GM12892 (cell line): ENCODE results near the gene ALKBH7.

ENCODE experiments used
- DNase-seq: peaks from one replicate; pipeline ENCODE4 v3.0.0; 2011; ENCODE audit not compliant: insufficient read length
- FAIRE-seq: peaks from 2 replicates; lab custom pipeline; 2011; peaks lifted over from hg19 to GRCh38; lab: Jason Lieb, UNC
- POLR2A ChIP-seq: IDR thresholded peaks from 2 replicates; pipeline ENCODE4 v1.6.1; 2011; ENCODE audit warnings: low read depth, low read length, control low read depth
- POLR2AphosphoS5 ChIP-seq: IDR thresholded peaks from 2 replicates; pipeline ENCODE4 v1.6.1; 2011; ENCODE audit warnings: low read depth, low read length, control low read depth
- TAF1 ChIP-seq: IDR thresholded peaks from 2 replicates; pipeline ENCODE4 v1.6.1; 2011; ENCODE audit warnings: low read depth, mild to moderate bottlenecking, control low read depth, low read length, borderline replicate concordance

Gene ALKBH7

DNA sequence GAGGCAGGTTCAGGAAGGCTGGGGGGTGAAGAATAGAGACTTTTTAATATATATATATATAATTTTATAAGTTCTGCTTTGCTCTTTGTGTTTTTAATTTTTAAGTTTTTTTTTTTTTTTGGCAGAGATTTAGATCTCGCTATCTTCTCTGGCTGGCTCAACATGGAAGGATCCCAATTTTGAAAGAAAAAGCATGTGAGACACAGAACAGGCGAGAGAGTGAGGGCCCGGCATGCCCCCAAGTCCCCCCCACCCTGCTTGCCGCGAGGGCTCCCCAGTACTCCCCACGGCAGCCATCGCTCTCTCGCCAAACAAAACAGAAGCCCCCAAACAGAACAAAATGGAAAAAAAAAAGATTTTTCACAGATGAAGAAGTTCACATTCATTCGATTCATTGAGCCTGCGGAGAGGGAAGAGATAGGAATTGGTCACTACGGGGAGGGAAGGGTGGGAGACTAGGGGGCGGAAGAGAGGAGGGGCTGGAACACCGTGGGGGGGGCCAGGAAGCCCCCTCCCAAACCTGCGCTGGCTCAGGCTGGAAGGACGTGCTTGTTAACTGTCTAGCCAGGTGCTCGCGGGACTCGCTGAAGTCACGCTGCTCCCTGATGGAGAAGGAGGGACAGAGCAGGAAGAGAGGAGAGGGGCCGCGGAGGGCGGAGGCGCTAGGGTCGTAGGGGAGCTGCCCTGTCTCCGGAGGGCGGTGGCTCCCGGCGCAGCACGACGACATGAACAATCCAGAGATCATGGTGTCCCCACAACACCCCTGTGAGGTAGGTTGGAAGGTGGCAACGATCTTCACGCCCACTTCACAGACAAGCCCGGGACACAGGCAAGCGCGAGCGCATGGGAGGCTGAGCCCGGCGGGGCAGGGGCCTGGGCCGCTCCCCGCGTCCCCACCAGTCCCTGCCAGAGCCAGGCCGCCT lies 41.4 kb downstream of the ALKBH7 start:
- TF ChIP-seq POLR2AphosphoS5 = peak; percentile 41; the same call in 1 of the 2 replicates
- no peak for TF ChIP-seq TAF1
- no peak for TF ChIP-seq POLR2A
- DNase-seq (no peak), FAIRE-seq (no peak)

DNA sequence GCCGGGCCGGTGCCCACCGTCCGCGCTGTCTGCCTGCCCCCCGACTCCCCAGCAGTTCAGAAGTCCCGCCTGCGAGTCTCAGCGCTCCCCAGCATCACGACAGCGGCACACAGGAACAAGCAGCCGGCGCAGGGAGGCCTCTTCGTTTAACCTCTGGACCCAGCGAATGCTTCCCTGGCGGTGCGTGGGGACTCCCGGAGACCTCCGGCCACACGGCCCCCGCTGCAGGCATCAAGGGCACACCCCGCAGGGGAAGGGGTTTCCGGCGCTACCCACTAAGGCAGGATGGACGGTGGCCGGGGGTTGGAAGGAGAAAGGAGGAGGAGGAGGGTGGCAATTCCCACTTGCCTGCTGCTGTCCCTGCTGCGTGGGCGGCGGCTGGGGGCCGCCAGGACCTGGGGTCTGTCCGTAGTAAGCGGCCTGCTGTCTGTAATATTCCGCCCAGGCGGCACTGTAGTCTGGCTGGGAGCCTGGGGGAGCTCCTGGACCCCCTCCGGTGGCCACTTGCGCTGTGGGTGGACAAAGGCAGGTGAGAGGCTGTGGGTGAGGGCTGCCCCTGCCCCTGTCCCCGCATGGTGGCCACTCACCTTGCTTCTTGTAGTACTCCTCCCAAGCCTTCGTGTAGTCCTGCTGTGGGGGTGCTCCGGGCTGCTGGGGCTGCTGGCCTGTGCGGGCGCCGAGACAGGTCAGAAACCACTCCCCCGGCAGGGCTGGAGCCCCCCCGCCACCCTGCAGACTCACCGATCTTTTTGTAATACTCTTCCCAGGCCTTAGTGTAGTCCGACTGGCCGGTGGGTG lies 42.4 kb downstream of the ALKBH7 start:
- FAIRE-seq (no peak), DNase-seq (no peak)
- TF ChIP-seq TAF1 = no peak

DNA sequence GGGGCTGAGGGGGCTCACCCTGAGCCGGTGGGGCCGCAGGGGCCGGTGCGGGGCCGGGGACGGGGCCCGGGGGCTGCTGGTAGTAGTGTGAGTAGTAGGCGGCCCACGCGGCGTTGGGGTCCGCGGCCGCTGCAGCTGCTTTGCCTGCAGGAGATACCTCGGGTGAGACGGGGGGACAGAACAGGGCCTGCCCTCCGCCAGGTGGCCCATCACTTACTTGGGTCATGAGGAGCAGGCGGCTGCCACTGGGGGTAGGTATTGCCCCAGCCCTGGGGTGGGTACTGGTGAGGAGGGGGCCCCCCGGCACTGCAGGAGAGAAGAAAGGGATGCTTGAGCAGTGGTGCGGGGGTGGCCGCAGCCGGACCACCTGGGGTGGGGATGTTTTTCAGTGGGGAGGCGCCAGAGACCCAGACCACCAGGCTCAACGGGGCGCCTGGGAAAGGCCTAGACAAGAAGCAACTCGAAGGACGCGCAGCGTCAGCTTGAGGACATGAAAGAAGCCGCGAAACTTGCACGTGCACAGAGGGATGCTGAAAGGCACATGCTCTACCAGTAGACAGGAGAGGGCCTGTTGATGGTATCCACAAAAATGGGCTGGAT lies 43.1 kb downstream of the ALKBH7 start:
- FAIRE-seq (no peak), DNase-seq (no peak)
- TF ChIP-seq POLR2AphosphoS5 (no peak), POLR2A (no peak), TAF1 (no peak)

DNA sequence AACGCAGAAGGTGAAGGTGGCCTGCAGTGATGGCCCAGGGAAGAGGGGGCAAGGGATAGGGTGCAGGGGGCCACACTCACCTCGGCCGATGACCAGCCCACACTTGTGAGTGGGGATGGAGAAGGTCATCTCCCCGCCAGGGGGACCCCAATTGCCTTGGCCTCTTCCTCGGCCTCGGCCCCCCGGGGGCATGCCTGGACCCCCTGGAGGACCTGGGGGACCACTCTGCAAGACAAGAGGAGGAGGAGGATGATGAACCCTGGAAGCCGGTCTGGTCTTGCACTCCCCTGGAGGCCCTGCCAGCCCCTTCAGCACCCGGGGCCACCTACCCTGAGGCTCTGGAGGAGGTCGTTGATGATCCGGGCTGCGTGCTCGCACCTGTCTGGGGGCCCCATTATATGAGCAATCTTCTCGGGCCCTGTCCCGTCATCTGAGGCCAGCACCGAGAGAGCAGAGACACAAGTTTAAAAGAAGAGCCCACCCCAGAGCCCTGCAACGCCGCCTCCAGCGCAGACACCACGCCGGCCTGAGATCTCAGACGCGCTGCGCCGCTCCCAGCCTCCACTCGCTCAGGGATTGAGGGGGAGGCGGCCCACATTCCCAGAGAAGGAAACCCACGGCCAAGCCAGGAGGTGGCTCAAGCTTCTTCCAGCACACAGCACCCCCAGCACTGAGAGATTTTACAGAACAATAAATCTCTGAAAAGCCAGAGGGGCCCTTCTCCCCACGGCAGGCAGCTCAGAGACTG lies 44.2 kb downstream of the ALKBH7 start:
- DNase-seq = no peak
- no peak for TF ChIP-seq TAF1
- no peak for TF ChIP-seq POLR2A
- TF ChIP-seq POLR2AphosphoS5 = 0 out of 2 replicates have a peak, but pooled peaks have one; percentile 3
- no peak for FAIRE-seq

DNA sequence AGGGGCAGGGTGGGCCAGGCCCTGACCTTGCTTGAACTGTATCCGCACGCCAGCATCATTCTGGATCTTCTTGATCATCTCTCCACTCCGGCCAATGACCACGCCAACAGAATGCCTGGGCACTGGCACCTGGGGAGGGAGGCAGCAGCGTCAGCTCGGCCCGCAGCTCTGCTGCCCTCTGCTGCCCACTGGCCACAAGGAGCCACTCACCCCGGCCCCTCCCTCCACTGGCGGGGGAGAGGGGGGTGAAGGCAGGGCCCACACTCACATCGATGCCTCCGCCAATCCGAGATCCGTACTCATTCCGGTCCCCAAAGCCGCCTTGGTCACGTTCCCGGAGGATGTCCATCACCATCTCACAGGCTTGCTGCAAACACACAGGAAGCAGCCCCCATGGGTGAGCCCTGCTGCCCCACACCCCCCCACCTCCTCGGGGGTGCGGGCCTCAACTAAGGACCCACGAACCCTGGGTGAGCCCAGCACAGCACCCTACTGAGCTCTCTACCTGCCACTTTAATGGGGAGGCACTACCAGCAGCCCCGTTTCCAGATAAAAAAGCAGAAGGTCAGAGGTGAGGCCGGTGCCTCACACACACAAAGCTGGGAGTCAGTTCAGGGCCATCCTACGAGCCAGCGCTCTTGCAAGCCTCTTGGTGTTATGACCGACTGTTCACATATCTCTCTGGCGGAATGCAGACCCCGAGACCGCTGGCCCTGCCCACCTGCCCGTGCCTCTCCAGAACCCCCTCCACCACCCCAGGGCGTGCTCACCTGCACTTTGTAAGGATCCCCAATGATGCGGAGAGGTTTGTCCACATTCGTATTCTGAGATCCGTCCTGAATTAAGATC lies 45.3 kb downstream of the ALKBH7 start:
- no peak for TF ChIP-seq TAF1
- no peak; the same call in none of the 2 replicates for TF ChIP-seq POLR2A
- FAIRE-seq = no peak
- DNase-seq = no peak

DNA sequence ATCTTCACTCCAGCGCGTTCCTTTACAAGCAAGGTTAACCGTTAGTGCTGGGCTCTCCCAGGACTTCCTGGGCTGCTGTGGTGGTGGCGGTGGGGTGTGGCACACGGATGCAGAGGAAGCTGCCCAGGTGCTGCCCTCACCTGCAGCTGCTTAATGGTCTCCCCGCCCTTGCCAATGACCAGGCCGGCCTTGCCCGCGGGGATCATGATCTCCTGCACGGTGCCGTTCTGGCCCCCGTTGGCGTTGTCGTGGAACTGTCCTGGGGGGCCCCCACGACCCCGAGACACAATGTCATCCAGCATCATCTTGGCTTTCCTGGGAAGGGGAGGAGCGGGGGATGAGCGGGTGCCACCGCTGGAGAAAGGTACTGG lies 46.0 kb downstream of the ALKBH7 start:
- FAIRE-seq (no peak), DNase-seq (no peak)
- TF ChIP-seq POLR2AphosphoS5 = no peak
- no peak for TF ChIP-seq POLR2A
- no peak for TF ChIP-seq TAF1

DNA sequence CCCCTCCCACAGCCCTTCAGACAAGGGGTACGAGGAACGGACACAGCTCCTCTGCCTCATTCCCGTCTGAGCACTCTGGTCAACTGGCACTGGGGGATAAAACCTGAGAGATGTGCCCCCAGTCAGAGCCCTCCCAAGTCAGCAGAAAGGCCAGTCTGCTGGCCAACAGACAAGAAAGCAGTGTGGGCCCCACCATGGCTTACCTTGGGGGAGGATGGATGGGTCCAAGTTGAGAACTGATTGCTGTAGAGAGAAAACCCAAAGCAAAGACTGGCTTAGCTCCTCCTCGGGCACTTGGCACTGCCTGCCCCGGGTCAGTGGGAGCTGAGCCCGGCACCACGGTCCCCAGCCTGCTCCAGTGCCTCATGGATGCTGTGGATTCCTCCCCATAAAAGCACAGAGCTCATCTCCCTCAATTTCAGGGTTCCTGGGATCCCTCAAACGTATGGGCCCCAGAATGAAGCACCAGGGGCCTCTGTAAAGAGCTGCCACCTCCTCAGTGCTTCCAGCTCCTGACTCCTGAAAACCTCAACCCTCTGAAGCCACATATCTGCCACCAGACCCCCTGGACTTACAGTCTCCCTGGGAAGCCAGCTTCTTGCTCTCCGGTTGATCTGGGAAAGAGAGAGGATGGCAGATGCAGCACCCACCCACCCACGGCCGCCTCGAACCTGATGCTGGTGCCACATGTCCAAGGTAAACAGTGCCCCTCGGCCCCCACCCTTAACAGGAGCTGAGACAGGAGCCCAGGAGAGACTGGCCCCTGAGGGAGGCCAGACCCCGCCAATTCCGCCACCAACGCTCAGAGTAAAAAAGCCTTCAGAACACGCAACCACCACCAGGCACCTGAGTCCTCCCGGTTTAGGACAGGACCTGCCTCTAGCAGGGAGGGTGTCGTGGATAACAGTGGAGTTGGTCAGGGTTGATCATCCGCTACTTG lies 48.8 kb downstream of the ALKBH7 start:
- no peak for DNase-seq
- FAIRE-seq = peak; percentile 42
- no peak for TF ChIP-seq POLR2A
- TF ChIP-seq POLR2AphosphoS5 = 0 out of 2 replicates have a peak, but pooled peaks have one; percentile 21

DNA sequence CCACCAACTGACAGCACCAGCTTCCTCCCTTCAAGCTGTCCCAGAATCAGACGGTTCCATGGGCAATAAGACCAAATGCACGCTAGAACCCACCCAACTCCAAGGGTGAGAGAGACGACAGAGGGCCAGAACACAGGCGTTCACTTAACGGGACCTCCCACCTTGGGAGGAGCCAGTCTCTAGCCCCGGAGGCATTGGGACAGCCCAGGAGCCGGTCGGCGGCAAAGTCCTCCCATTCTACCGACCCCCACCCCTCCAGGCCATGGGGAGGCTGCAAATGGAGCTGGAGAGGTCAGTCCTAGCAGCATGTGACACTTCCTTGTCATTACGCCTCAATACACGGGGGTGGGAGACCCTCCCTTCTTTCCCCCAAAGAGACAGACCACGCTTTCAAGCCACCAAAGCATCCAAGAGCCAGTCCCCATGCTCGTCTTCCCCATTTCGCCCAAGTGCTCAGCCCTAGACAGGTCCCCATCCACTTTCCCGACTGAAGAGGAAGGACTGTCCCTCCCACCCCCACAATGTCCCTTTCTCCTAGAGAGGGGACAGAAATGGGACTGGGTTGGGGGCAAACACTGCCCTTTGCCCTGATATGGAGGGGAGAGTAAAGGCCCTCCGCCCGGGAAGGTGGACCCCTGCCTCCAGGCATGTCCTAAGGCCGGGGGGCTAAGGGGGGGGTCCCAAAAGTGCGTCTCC lies 51.1 kb downstream of the ALKBH7 start:
- FAIRE-seq (peak; percentile 64), DNase-seq (no peak)
- no peak for TF ChIP-seq POLR2A
- TF ChIP-seq TAF1 = no peak
- 0 out of 2 replicates have a peak, but pooled peaks have one; percentile 19 for TF ChIP-seq POLR2AphosphoS5

DNA sequence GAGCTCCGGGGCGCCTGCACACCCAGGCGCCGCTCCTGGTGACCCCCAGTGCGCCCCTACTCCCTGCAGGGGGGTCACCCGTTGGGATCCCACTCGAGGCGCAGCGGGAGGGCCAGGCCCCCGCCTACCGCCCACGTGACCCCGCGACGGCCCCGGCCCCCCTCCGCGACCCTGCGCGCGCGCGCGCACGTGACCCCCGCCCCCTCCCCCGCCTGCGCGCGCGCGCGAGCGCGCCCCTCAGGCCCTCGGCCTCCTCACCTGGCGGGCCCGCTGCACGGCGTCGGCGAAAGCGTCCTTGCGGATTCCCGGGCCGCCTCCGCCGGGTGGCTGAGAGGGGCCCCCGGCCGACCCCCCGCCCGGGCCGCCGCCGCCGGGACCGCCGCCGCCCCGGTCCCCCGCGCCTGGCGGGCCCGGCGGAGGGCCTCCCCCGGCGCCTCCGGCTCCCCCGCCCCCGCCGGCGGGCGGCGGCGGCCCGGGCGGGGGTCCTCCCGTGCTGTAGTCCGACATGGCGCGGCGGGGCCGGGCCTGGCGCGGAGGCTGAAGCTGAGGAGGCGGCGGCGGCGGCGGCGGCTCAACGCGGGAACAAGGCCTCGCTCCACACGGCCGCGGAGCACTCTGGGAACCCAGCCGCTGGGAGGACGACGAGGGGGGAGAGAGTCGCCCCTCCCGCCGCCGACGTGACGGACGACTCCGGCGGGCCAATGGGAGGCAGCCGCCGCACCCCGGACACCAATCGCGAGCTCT lies 51.8 kb downstream of the ALKBH7 start, which contains the start of gene KHSRP:
KHSRP (minus strand) TSS at position 617 of the 744 bp plus-strand sequence; CDS start at position 507, 110 bp downstream.
- no peak for DNase-seq
- no peak for FAIRE-seq
- TF ChIP-seq POLR2A (peak; percentile 65; the same call in 1 of the 2 replicates), POLR2AphosphoS5 (0 out of 2 replicates have a peak, but pooled peaks have one; percentile 52), TAF1 (peak; percentile 34; the same call in 1 of the 2 replicates)
